ENCODE data around the gene ZNF276.
"Not testable (repeated sequence)": the region's sequence is repeated elsewhere in the genome, so short reads cannot be mapped to it uniquely, and the experiment has no call there.

DNA sequence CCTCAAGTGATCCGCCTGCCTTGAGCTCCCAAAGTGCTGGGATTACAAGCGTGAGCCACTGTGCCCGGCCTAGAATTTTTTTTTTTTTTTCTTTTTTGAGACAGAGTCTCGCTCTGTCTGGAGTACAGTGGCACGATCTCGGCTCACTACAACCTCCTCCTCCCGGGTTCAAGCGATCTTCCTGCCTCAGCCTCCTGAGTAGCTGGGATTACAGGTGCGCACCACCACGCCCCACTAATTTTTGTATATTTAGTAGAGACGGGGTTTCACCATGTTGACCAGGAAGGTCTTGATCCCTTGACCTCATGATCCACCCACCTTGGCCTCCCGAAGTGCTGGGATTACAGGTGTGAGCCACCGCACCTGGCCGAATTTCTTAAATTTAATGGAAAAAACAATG is 22.6 kb upstream of the ZNF276 start:
- not testable (repeated sequence) for TF ChIP-seq POLR2A, CTCF (IDR thresholded peaks at IDR 0.05)

All from ovary (tissue), 3 donors.